ENCODE results near the gene TMEM214.

GRCh38 chr2:26998323-26998722 is 34.4 kb upstream of the TMEM214 start:
- TF ChIP-seq EP300 (IDR thresholded peaks at IDR 0.05) (no peak), POLR2A (IDR thresholded peaks at IDR 0.05; ENCODE audit: low read depth) (no peak), CTCF (IDR thresholded peaks at IDR 0.05) (no peak), POLR2AphosphoS5 (IDR thresholded peaks at IDR 0.05) (no peak)

All from esophagus muscularis mucosa (tissue), 4 donors.